HG03066 (cell line): ENCODE results near the gene SEZ6L.

Experiments used
- ATAC-seq: cut with Tn5 transposase; IDR thresholded peaks from one replicate; pipeline ENCODE4 v1.9.1; 2021; ENCODE audit warnings: low read depth; ENCODE audit not compliant: unreplicated experiment

Gene SEZ6L

GRCh38 chr22:26238596-26238995 is 69.3 kb downstream of the SEZ6L start:
- no peak for ATAC-seq

GRCh38 chr22:26239581-26239980 is 70.3 kb downstream of the SEZ6L start:
- no peak for ATAC-seq

DNA sequence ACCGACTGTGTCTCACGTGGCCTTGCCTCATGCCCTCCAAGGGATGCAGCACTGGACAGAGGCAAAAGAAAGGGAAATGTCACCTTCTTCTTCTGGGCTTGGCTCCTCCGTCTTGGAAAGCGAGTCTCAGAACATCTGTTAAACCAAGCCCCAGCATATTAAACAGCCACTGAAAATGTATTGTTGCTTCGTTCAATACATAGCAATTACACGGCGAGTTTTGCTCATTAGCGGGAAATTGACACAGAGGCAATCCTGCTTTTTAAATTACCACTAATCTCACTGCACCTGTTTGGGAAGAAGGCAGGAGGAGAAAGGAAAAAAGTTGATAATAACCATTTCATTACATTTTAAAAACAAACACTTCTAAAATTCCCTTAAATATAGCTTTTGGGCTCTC is 72.1 kb downstream of the SEZ6L start:
- ATAC-seq = no peak

GRCh38 chr22:26245001-26245400 is 75.7 kb downstream of the SEZ6L start:
- ATAC-seq = no peak

- ATAC-seq = no peak
These were observed 77.3 kb downstream of the SEZ6L start for GRCh38 chr22:26246552-26246951.

- ATAC-seq = no peak
These were observed 82.6 kb downstream of the SEZ6L start for GRCh38 chr22:26251869-26252268.

DNA sequence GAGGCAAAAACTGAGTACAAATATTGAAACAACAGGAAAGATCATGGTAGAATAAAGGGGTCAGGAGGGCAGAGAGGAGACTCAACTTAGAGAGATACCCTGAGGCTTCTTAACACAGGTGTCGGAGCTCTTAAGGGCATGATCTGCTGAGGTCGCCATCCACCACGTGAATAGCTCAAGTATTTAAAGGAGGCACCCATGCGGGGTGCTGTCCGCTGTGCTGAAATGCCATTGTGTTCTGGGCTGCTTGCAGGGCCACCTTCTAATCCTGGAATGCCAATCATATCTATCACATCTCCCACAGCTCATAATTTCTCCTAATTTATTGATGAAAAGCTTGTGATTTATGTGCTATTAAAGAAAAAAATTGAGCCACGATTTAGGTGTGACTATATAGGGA is 90.2 kb downstream of the SEZ6L start:
- no peak for ATAC-seq

DNA sequence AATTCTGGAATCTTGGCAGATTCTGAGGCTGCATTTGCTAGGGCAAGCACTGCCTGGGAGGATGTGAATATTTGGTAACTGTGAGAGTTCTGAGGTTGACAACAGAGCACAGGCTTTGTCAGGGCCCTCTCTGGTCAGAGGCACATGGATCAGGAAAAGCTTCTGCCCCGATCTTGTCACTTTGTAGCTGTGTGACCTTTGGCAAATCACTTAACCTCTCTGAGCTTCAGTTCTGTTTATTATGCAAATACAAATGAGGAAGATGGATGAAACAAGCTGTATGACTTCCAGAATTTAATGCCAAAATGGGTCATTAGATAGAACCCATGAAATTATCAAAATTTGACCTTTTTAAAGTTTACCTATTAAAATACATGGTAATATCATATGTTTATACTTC is 94.9 kb downstream of the SEZ6L start:
- ATAC-seq = no peak

GRCh38 chr22:26265281-26265680 is 96.0 kb downstream of the SEZ6L start:
- ATAC-seq = no peak

- ATAC-seq = no peak
These were observed 96.6 kb downstream of the SEZ6L start for GRCh38 chr22:26265909-26266308.

DNA sequence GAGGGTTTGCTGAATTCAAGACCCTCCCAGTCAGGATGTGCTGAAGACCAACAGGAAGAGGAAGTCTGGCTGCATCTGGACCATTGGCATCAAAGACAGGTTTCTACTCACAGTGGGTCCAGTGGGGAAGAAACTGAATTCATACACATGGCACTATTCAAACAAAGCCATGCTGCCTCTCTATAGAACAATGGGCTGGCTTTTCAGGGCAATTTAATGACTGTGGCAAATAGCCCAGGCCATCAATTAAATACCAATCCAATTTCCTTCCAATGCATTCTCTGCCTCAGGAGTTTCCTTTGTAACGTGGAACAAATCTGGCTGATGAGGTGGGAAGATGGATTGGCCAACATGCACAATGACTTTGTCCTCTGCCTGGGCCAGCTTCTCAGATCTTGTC is 98.6 kb downstream of the SEZ6L start:
- ATAC-seq = no peak

GRCh38 chr22:26269572-26269971 is 100.3 kb downstream of the SEZ6L start:
- ATAC-seq = no peak

GRCh38 chr22:26271427-26271826 is 102.2 kb downstream of the SEZ6L start:
- ATAC-seq = no peak

DNA sequence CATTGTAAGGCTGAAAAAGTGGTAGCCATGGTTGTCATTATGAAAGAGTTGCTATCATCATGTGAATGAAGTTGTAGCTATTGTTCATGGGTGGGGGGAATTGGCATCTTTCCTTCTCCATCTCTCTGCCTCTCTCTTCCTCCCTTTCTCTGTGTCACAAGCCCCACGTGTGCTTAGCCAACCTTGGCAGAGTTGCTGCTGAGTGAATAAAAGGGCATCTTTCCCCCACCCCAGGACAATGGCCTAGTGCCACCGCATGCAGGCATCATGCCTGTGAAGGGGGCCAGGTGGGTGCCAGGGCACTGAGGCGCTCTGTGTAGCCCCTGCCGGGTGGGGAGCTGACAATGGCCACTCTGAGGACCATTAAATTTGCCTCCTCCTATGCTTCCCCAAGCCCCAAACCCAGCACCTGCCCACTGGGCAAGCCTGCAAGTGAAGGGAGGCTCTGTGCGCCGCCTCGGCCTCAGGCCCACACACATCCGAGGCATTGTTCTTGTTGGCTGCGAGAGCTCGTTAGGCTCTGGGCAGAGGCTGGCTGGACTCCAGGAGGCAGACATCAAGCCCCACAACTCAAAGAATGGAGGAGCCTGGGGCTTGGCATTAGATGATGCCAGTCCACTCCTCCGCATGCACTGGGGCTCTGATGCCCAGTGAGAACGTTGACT is 103.9 kb downstream of the SEZ6L start:
- no peak for ATAC-seq

- ATAC-seq = no peak
These were observed 107.4 kb downstream of the SEZ6L start for GRCh38 chr22:26276529-26277160.

GRCh38 chr22:26281941-26282340 is 112.7 kb downstream of the SEZ6L start:
- no peak for ATAC-seq

- no peak for ATAC-seq
These were observed 114.1 kb downstream of the SEZ6L start for GRCh38 chr22:26283330-26283729.

GRCh38 chr22:26285632-26286031 is 116.4 kb downstream of the SEZ6L start:
- ATAC-seq = no peak

DNA sequence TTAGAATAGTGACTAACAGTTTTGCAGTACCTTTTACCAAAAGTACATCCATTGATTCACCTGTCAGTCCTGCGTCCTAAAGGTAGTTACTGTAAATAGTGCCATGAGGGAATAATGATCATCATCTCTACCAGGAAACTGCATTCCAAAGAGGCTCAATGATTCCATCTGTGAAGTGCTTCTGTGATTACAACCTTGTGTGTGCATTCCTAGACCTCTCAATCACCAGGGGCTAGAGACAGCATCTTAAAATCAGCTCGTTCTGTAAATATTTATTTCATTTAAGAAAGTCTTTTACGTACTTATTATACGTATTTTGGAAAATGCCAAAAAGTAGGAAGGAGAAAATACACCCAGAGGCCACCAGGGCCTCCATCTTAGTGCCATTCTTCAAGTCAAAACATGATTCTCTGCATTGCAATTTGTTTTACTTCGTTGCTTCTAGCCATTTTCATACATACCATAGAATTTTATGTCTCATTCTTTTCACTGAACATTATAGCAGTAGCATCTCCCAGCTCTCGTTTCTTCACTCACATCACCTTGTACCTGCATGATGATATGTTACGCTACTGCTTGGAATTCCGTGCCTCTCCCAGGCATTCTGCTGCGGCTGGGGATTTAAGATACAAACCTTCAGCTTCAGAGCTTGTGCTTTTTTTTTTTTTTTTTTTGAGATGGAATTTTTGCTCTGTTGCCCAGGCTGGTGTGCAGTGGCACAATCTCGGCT is 117.0 kb downstream of the SEZ6L start:
- ATAC-seq = no peak

- no peak for ATAC-seq
These were observed 118.3 kb downstream of the SEZ6L start for GRCh38 chr22:26287382-26288225.

DNA sequence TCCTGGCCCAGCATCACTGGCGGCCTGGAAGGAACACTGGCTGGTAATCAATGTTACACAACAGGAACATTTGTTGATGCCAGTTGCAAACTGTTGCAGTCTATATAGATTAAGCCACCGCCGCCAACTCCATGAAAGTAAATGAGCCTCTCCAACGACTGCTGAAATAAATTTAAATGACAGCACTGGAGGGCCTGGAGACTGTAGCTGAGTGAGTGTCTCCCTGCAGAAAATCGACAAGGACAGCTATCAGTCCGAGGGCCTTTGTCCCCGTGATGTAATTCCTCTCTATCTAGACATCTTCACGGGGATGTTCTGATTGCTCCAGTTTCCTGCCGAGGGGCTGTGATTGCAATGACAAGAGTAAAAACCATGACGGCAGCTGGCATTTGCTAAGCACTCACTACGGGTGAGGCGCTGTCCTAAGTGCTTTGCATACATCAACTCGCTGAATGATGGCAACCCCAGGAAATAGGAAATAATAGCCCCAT is 120.4 kb downstream of the SEZ6L start:
- ATAC-seq = no peak
